Left lung (tissue), 10 donors: ENCODE data around the gene SRGAP2C. TPM values are rescaled to one million over a fixed set of nuclear protein-coding genes. Genes with fewer than 3 reads are reported as not detected.
A peak's percentile ranks its signal among the peaks of the same experiment; 100 is the strongest.
"Not testable (repeated sequence)": the region's sequence is repeated elsewhere in the genome, so short reads cannot be mapped to it uniquely, and the experiment has no call there.

Source experiments
- ATAC-seq: fragments of 200-7000 bp; cut with Tn5 transposase; one replicate; pipeline ENCODE4 v1.9.1; 2020; ENCODE audit warnings: moderate library complexity
- DNase-seq, 4 donors: peaks; one replicate each; pipeline ENCODE4 v3.0.0-alpha.2; 2013 to 2020
- H3K27ac ChIP-seq, 2 donors: fragments of 200-600 bp; sonication (generic) in 1 of 2; one replicate each; pipeline versions ENCODE4 v1.5.0 to v1.8.0; 2020 to 2021
- H3K27me3 ChIP-seq, 2 donors: fragments of 200-600 bp; sonication (generic) in 1 of 2; one replicate each; pipeline versions ENCODE4 v1.5.0 to v1.8.0; 2020 to 2021
- H3K36me3 ChIP-seq, 2 donors: fragments of 200-600 bp; sonication (generic) in 1 of 2; one replicate each; pipeline versions ENCODE4 v1.5.0 to v1.8.0; 2020 to 2021
- H3K4me1 ChIP-seq, 2 donors: fragments of 200-600 bp; one replicate each; pipeline ENCODE4 v1.8.0; 2021
- H3K4me3 ChIP-seq, 2 donors: fragments of 200-600 bp; sonication (generic) in 1 of 2; one replicate each; pipeline versions ENCODE4 v1.5.0 to v1.8.0; 2020 to 2021; ENCODE audit warnings: mild to moderate bottlenecking in 1 of 2
- H3K9me3 ChIP-seq, 2 donors: fragments of 200-600 bp; sonication (generic) in 1 of 2; one replicate each; pipeline versions ENCODE4 v1.5.0 to v1.8.0; 2020 to 2021
- intact Hi-C, 2 donors: fragments of 100-400 bp; cut with DNase I; formaldehyde crosslinking; loops; one replicate each; pipeline versions ENCODE4 v1.11.2 to v1.14.2; 2022
- polyA plus RNA-seq, 6 donors: library from polyadenylated mRNA; unstranded; fragments of 120-200 nt; gene quantifications; one replicate each; pipeline ENCODE4 v1.2.1, GENCODE V29; 2013; ENCODE audit not compliant: insufficient read length in 6 of 6
- total RNA-seq, 2 donors: library from RNA; stranded (reverse); fragmentation: NEBNext Ultra II Directional; extraction: Animal tissue kit (Norgen Biotek cat#: 25700); gene quantifications; one replicate each; pipeline ENCODE4 v1.2.1, GENCODE V29; 2021
- donor health status: DM: no; HTN: yes; CAD: no.
- donor health status: DM: no; HTN: no; CAD: no.

SRGAP2C gene
- total and polyA plus RNA-seq, 8 donors, result 13.9 to 28.1 (median 16.3) TPM

DNA sequence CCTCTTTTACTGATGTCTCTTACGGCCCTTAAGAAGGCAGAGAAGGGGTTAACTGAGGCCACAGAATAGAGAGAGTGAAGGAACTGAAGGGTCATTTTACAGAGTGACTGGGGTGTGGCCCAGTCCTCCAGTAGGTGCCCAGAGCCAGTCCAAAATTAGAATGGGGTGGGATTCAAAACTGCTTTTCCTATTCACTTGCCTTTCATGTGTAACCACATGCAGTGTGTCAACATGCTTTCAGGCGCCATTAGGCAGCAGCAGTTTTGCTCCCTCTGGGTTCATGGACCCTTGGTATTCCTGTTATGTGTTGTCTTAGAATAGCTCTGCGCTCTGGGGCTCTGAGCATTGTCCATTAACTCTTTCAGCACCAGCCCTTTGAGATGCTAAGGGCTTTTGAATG lies 123.0 kb downstream of the SRGAP2C start:
- DNase-seq, H3K9me3 ChIP-seq, H3K36me3 ChIP-seq, H3K27me3 ChIP-seq, H3K4me1 ChIP-seq, H3K27ac ChIP-seq, H3K4me3 ChIP-seq, intact Hi-C loops: not testable (repeated sequence)
- ATAC-seq, result peak; percentile 42

- H3K27ac ChIP-seq, H3K36me3 ChIP-seq, DNase-seq, H3K9me3 ChIP-seq, H3K4me3 ChIP-seq, H3K27me3 ChIP-seq, intact Hi-C loops, H3K4me1 ChIP-seq: not testable (repeated sequence)
- peak; percentile 47 for ATAC-seq
Measured at GRCh38 chr1:121315509-121315908, 130.7 kb downstream of the SRGAP2C start.

DNA sequence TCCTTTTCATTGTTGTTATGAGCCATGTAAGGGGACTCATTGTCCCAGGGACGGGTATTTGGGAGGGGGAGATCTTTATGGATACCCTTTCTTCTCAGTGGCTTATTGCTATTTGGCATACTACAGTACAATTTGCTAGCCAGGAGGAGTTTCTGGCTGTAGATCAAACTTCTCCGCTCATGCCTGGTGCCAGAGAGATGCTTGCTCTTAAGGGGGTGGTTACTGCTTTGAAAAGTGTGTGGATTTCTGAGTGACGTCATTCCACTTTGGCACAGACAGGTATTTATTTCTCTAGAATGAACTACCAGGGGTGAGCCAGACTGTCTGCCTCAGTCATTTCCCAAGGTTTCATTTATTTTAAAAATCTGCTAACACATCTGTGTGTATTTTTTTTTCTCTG lies 131.3 kb downstream of the SRGAP2C start:
- H3K4me1 ChIP-seq, H3K36me3 ChIP-seq, H3K27me3 ChIP-seq, DNase-seq, H3K9me3 ChIP-seq, H3K27ac ChIP-seq, H3K4me3 ChIP-seq, intact Hi-C loops: not testable (repeated sequence)
- peak; percentile 79 for ATAC-seq

GRCh38 chr1:121317491-121318468 lies 133.0 kb downstream of the SRGAP2C start:
- H3K27ac ChIP-seq, H3K27me3 ChIP-seq, H3K36me3 ChIP-seq, intact Hi-C loops, H3K4me3 ChIP-seq, DNase-seq, H3K9me3 ChIP-seq, H3K4me1 ChIP-seq: not testable (repeated sequence)
- ATAC-seq, result peak; percentile 44

DNA sequence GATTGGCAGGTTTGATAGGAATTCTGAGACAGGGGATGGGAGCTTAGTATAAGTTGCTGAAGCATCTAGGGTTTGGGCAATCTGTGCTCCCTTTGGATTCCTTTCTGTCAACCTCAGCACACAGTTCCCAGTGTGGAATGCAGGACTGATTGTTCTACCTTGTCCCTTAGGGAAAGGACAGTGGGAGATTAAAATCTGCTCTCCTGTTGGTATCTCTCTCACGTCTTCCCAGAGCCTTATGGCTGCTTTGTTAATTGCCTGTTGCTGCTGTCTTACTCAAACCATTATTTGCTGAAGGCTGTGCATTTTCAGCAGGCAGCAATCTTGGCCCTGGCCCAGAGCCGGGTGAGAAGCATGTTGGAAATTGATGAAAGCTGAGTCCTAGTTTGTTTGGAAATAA lies 133.9 kb downstream of the SRGAP2C start:
- H3K27ac ChIP-seq, H3K4me1 ChIP-seq, ATAC-seq, DNase-seq, H3K27me3 ChIP-seq, intact Hi-C loops, H3K9me3 ChIP-seq, H3K4me3 ChIP-seq, H3K36me3 ChIP-seq: not testable (repeated sequence)

DNA sequence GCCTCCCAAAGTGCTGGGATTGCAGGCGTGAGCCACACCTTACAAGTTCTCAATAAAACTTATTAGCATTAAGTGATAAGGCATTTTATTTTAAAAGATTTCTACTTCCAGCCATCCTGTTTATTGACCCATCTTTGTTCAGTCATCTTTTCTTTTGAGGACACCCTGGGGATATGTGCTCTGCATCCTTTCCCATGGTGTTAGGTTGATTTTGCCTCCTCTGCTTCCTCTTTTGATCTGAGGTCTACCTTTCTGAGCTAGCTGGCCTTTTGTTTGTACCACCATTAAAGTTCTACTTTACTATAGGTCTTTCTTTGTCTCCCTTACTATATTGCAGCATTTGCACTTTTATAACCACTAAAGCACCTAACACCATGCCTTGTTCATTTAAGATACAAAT lies 136.9 kb downstream of the SRGAP2C start:
- H3K36me3 ChIP-seq, H3K27me3 ChIP-seq, H3K4me1 ChIP-seq, intact Hi-C loops, ATAC-seq, DNase-seq, H3K9me3 ChIP-seq, H3K4me3 ChIP-seq, H3K27ac ChIP-seq: not testable (repeated sequence)

- ATAC-seq, H3K9me3 ChIP-seq, H3K4me1 ChIP-seq, H3K36me3 ChIP-seq, H3K27me3 ChIP-seq, DNase-seq, H3K27ac ChIP-seq, intact Hi-C loops, H3K4me3 ChIP-seq: not testable (repeated sequence)
Measured at GRCh38 chr1:121324726-121325125, 140.0 kb downstream of the SRGAP2C start.

DNA sequence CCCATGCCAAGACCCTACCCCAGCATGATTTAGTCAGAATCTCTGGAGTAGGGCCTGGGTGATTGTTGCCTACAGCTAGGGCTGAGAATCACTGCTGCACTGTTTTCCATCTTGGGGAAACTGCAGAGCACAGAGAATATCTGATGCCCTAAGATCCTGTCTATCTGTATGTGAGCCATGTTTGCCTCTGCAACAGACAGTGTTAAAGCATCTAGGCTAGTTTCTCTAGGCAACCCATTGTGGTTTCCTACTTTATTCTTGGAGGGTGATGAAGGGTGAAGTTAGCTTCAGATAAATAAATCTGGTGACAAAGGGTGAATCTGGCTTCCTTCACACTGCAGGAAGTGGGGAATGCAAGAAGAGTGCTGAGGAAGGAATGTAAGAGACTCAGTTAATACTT lies 147.4 kb downstream of the SRGAP2C start:
- DNase-seq, ATAC-seq, H3K9me3 ChIP-seq, intact Hi-C loops, H3K4me3 ChIP-seq, H3K27me3 ChIP-seq, H3K27ac ChIP-seq, H3K36me3 ChIP-seq, H3K4me1 ChIP-seq: not testable (repeated sequence)

GRCh38 chr1:121332599-121333562 lies 148.1 kb downstream of the SRGAP2C start:
- H3K36me3 ChIP-seq, H3K9me3 ChIP-seq, H3K27me3 ChIP-seq, H3K4me1 ChIP-seq, DNase-seq, intact Hi-C loops, H3K27ac ChIP-seq, H3K4me3 ChIP-seq, ATAC-seq: not testable (repeated sequence)

DNA sequence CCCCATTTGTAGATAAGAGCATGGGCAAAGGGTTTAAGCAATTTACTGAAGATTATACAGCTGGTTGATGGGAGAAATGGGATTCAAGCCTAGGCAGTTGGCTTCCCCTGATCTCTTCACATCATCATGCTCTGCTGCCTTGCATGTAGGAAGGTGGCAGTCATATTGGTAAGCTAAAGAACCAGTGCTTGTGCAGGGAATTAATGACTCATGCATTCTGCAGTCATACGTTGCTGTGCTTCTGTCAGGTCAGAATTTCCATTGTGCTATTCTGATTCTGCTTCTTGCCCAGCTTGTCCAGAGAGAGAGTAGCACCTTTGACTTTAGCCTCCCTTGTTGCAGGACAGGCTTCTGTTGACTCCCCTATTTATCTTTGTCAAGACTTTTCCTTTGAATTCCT lies 153.2 kb downstream of the SRGAP2C start:
- ATAC-seq, result peak; percentile 41
- H3K9me3 ChIP-seq, H3K27me3 ChIP-seq, H3K27ac ChIP-seq, H3K4me3 ChIP-seq, H3K4me1 ChIP-seq, DNase-seq, intact Hi-C loops, H3K36me3 ChIP-seq: not testable (repeated sequence)

DNA sequence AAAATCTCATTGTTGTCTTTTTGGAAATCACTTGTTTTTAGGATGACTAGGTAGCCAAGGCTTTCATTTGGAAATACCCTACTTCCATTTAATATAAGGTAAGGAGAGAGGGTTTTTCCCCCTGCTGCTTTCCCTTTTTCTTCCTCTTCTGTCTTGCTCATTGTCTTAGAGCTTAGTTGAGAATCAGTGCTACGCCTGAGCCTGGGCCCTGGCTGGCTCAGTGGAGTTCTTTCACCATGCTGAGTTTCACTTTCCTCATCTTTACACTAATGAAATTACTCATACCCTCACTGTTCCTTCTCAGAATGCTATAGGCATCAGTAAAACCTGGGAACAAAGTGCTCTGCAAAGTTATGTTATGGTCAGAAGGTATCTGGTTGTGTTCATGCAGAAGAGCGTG lies 154.8 kb downstream of the SRGAP2C start:
- H3K4me1 ChIP-seq, H3K27me3 ChIP-seq, H3K9me3 ChIP-seq, H3K36me3 ChIP-seq, H3K27ac ChIP-seq, intact Hi-C loops, DNase-seq, ATAC-seq, H3K4me3 ChIP-seq: not testable (repeated sequence)

GRCh38 chr1:121343311-121343906 lies 158.6 kb downstream of the SRGAP2C start:
- H3K27ac ChIP-seq, H3K27me3 ChIP-seq, H3K4me3 ChIP-seq, H3K4me1 ChIP-seq, H3K9me3 ChIP-seq, DNase-seq, H3K36me3 ChIP-seq, intact Hi-C loops: not testable (repeated sequence)
- peak; percentile 37 for ATAC-seq

GRCh38 chr1:121344355-121344754 lies 159.6 kb downstream of the SRGAP2C start:
- H3K27me3 ChIP-seq, ATAC-seq, H3K27ac ChIP-seq, H3K9me3 ChIP-seq, H3K4me3 ChIP-seq, DNase-seq, H3K4me1 ChIP-seq, H3K36me3 ChIP-seq, intact Hi-C loops: not testable (repeated sequence)
